ENCODE data around the gene TMEM238.

DNA sequence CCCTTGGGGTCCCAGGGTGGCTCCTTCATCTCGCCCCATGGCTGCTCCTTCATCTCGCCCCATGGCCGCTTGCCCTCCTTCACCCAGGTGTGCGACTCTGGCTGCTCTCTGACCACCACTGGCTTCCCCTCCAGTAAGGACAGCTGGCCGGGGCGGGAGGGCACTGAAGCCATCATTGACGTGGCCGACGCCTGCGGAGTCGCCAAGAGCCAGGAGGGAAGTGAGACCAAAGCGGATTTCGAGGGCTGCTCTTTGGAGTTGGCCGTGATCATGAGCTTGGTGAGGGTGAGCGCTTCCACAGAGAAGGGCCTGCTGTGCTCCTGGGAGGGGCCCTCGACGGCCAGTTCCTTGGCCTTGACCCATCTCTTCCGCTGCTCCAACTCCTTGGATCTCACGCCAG, 25.6 kb downstream of the TMEM238 start:
- TF ChIP-seq POLR2A (IDR thresholded peaks at IDR 0.05): no peak
- TF ChIP-seq, protein P1, sequence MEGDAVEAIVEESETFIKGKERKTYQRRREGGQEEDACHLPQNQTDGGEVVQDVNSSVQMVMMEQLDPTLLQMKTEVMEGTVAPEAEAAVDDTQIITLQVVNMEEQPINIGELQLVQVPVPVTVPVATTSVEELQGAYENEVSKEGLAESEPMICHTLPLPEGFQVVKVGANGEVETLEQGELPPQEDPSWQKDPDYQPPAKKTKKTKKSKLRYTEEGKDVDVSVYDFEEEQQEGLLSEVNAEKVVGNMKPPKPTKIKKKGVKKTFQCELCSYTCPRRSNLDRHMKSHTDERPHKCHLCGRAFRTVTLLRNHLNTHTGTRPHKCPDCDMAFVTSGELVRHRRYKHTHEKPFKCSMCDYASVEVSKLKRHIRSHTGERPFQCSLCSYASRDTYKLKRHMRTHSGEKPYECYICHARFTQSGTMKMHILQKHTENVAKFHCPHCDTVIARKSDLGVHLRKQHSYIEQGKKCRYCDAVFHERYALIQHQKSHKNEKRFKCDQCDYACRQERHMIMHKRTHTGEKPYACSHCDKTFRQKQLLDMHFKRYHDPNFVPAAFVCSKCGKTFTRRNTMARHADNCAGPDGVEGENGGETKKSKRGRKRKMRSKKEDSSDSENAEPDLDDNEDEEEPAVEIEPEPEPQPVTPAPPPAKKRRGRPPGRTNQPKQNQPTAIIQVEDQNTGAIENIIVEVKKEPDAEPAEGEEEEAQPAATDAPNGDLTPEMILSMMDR (IDR thresholded peaks at IDR 0.05): no peak
